GM19324 (cell line): ENCODE data around the gene SSTR5.
"Not testable (repeated sequence)": the region's sequence is repeated elsewhere in the genome, so short reads cannot be mapped to it uniquely, and the experiment has no call there.

ENCODE experiments used
- ATAC-seq: cut with Tn5 transposase; IDR thresholded peaks from one replicate; pipeline ENCODE4 v1.9.1; 2021; ENCODE audit warnings: mild to moderate bottlenecking, moderate library complexity; ENCODE audit not compliant: unreplicated experiment, low FRiP score

Gene SSTR5

GRCh38 chr16:1071561-1072225, 854 bp upstream of the SSTR5 start:
- no peak for ATAC-seq

- no peak for ATAC-seq
These were observed 663 bp downstream of the SSTR5 start for GRCh38 chr16:1073262-1073558.

DNA sequence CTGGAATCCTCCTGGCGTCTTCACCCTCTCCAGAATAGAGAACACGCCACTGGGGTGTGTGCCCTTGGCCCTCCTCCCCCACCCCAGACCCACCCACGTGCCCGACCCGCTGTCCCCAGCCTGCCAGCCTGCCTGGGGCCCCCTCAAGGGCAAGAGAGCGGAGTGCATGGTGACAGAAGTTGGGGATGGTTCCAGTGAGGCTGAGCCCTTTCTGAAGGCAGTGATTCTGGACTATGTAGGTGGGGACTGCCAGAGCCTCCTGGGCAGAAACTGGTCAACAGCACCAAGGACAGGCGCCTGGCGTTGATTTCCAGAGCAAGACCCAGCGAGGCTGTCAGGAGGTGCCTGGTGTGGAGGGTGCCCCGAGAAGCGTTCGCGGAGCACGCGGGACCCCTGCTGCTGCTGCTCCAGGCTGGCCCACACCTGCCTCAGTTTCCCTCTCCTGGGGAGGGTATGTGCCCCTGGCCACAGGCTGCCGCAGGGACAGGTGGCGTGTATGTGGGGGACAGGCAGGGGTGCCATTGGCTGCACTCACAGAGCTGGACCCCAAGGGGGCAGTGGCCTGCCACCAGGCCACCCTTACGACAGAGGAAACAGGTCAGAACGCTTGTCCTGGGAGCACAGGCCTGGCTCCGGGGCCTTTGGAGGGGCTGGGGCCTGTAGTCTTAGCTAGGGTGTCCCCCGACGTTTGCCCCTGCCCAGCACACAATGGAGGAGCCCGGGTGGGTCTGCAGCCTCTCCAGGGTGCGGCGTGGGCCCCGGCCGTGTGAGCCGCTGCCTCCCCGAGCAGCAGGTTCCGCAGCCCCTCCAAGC, 1.2 kb downstream of the SSTR5 start:
- no peak for ATAC-seq

DNA sequence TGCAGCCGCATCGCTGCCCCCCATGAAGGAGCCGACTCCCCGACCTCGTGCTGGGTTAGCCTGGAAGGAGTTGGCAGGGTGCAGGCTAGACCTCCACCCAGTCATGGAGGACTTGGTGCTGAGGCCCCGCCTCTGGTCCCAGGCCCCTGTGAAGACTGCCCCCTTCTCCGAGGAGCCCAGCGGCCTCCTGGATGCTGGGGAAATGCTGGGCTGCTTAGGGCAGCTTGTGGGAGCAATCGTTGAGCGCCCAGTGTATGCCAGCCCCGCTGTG, 1.8 kb downstream of the SSTR5 start:
- ATAC-seq = no peak

GRCh38 chr16:1075546-1075945, 3.0 kb downstream of the SSTR5 start:
- no peak for ATAC-seq

- no peak for ATAC-seq
These were observed 4.4 kb downstream of the SSTR5 start for GRCh38 chr16:1076801-1077576.

DNA sequence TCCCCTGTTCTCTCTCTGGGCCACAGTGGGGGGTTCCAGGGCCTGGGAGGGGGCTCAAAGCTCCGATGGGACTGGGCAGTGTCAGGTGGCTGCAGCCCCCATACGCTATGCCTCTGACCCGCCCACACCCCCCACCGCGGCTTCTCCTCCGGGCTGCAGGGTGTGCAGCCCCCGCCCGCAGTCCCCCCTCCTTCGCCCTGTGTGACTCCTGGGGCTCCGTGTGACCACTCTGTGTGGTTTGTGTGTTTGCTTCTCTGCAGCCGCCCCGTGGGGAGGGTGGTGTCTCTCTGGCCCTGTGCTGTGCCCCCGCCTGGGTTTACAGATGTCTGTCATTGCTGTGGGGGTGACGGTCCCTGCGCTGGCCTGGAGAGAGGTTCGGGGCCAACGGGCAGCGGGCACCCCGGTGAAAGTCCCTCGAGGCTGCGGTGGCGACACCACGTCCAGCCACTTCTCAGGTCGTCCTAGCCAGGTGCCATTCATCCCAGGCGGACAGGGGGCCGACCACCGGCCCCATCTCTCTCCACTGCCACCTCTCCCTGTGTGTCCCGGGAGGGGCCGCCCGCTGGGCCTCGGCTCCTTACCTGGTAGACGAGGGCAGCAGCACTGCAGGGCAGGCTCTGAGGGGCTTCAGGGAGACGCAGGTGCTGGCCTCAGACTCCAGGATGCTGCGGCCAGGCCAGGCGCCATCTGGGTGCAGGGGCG, 5.5 kb downstream of the SSTR5 start:
- ATAC-seq = no peak

DNA sequence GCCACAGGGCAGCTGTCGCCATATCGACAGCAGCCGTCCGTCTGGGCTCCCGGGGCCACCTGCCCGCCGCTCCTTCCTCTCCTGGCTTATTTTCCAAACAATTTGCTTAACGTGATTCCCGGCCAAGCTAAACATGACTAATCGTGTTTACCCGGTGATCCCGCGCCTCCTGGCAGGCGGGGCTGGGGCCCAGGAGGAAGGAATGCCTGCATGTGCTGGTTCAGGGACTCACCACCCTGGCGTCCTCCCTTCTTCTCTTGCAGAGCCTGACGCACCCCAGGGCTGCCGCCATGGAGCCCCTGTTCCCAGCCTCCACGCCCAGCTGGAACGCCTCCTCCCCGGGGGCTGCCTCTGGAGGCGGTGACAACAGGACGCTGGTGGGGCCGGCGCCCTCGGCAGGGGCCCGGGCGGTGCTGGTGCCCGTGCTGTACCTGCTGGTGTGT, 6.1 kb downstream of the SSTR5 start:
- no peak for ATAC-seq

DNA sequence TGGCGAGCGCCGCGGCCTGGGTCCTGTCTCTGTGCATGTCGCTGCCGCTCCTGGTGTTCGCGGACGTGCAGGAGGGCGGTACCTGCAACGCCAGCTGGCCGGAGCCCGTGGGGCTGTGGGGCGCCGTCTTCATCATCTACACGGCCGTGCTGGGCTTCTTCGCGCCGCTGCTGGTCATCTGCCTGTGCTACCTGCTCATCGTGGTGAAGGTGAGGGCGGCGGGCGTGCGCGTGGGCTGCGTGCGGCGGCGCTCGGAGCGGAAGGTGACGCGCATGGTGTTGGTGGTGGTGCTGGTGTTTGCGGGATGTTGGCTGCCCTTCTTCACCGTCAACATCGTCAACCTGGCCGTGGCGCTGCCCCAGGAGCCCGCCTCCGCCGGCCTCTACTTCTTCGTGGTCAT, 6.8 kb downstream of the SSTR5 start:
- ATAC-seq = no peak

DNA sequence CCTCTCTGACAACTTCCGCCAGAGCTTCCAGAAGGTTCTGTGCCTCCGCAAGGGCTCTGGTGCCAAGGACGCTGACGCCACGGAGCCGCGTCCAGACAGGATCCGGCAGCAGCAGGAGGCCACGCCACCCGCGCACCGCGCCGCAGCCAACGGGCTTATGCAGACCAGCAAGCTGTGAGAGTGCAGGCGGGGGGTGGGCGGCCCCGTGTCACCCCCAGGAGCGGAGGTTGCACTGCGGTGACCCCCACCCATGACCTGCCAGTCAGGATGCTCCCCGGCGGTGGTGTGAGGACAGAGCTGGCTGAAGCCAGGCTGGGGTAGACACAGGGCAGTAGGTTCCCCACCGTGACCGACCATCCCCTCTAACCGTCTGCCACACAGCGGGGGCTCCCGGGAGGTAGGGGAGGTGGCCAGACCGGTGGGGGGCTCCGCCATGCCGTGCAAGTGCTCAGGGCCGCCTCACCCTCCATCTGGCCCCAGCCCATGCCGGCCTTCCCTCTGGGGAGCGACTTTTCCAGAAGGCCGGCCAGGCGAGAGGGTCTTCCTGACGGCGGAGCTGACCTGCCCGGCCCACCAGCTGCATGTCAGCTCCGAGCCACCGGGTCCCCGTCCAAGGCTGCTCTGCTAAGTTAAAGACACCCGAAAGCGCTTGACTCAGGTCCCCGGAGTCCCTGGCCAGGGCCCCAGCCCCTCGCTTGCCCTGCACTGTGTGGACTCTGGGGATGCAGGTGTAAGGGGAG, 7.4 kb downstream of the SSTR5 start:
- ATAC-seq = no peak

DNA sequence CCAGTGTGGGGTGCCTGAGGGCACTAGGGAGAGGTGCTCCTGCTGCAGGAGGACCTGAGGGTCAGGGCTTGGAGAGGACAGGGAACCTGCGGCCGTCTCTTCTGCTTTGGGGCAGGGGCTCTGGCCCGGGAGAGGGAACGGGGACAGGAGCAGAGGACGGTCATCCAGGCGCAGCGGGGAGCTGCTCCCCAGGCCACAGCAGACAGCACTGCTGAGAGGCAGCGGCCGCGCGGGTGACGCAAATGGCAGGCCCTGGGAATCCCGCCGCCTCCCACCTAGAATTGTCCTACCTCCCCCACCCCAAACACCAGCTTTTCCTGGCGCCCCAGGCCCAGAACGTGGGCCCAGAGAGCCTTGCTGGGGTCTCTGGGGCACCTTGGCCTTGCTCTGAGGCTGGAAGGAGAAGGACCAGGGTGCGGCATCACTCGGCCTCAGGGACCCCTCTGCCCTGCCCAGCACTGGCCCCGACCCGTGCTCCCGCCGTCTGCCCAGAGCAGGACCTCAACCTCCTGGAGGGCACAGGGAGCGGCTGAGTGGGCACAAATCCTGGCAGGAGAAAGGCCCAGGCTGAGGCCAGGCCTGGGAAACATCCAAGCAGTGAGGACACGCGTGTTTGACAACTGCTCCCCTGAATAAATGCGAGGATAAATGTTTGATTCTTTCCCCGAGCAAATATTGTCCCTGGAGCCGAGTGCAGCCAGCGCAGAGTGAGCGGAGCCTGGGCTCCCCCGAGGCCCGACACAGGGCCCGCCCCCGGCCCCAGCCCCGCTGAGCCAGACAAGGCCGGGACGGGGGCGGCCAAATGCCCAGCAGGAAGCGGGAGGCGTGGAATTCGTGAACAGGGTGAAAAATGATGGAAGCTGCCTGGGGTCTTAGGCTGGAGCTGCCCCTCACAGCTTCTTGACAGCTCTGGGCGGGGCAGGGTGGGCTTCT, 8.5 kb downstream of the SSTR5 start:
- ATAC-seq = no peak

- no peak for ATAC-seq
These were observed 9.3 kb downstream of the SSTR5 start for GRCh38 chr16:1081734-1082265.

- ATAC-seq = no peak
These were observed 9.9 kb downstream of the SSTR5 start for GRCh38 chr16:1082266-1082951.

DNA sequence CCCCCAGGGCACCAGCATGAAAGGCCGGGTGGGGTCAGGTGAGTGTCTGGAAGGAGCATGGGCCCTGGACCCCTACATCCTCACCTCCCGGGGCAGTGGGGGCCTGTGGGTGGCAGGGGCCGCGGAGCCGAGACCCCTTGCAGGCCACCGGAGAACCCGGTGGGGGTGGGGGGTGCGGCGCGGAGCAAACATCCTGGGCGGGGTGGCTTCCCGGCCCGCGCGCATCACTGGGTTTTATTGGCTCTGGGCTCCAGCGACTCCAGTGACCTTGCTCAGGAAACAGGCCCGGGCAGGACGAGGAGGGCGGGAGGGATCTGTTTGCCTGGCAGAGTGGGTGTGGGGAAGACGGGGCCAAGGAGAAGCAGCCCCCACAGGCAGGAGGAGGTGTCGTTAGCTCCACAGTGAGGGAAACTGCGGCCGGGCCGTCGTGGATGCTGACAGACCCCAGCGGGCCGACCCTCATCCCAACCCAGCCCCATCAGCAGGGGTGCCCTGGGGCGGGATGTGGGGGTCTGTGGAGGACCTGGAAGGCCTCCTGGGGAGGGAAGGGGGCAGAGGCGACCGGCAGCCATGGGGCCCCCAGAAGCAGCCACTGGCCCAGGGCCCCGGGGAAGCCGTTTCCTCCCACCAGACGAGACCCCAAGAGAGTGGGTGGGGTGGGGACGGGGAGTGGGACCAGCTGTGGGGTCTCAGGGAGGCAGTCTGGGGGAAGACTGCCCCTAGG, 10.6 kb downstream of the SSTR5 start:
- ATAC-seq = no peak

DNA sequence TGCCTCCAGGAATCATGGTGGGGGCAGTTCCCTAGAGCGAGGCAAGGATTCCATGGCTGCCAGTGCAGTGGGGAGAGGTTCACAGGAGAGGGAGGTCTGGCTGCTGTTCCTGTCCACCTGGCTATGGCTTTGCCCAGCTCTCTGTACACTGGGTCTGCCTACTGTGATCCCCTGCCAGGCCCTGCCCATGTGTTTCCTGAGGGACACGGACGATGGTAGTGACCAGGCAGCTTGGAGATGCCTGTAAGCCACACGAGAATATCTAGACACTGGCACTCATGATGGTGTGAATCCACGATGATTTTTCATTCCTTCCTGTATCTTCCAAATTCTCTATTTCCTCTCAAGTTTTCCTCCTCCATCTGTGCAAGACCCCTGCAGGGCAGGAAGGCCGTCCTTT, 12.4 kb downstream of the SSTR5 start:
- no peak for ATAC-seq

DNA sequence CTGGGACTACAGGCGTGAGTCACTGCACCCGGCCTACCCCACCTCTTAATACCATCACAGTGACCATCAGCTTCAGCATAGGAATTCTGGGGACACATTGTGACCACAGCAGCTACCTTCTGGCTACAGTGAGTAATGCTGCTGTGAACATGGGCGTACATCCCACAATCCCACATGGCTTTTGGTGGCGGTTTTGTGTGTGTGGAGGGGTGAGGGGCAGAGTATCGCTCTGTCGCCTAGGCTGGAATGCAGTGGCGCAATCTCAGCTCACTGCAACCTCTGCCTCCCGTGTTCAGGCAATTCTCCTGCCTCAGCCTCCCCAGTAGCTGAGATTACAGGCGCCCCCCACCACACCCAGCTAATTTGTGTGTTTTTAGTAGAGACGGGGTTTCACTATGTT, 13.9 kb downstream of the SSTR5 start:
- ATAC-seq = not testable (repeated sequence)

GRCh38 chr16:1088295-1089170, 16.0 kb downstream of the SSTR5 start:
- ATAC-seq = no peak
